ENCODE results near the gene DLEC1. TPM values are rescaled to one million over a fixed set of nuclear protein-coding genes. Genes with fewer than 3 reads are reported as not detected.
"Not testable (repeated sequence)": the region's sequence is repeated elsewhere in the genome, so short reads cannot be mapped to it uniquely, and the experiment has no call there.

DLEC1 gene
- total RNA-seq, 2 donors from 2014 or later: 0.29 to 0.82 TPM

DNA sequence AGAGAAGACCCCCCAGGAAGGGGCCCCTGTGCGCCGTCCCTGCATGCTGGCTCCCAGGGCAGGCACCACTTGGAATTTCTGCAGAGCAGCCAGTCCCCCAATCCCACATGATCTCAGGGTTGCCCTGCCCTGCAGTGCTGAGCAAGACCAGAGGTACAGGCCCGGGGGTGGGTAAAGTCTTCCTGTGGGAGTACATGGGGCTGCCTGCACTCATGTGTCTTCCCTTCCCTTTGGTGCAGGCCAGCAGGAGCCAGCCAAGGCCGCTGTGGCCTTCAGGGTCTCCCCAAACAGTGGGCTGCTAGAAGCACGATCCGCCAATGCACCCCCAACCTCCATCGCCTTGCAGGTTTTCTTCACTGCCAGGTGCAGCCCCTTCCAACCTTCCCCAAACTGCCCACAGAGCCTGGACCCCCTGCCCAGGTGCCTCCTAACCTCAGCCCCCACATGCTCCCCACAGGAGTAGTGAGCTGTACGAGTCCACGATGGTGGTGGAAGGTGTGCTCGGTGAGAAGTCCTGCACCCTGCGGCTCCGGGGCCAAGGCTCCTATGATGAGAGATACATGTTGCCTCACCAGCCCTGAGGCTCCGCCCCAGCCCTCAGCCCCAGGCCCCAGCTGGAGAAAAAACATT is 82.9 kb downstream of the DLEC1 start:
- no peak for ATAC-seq
- DNase-seq: no peak
- intact Hi-C loops (cut with DNase I): no loop called here

DNA sequence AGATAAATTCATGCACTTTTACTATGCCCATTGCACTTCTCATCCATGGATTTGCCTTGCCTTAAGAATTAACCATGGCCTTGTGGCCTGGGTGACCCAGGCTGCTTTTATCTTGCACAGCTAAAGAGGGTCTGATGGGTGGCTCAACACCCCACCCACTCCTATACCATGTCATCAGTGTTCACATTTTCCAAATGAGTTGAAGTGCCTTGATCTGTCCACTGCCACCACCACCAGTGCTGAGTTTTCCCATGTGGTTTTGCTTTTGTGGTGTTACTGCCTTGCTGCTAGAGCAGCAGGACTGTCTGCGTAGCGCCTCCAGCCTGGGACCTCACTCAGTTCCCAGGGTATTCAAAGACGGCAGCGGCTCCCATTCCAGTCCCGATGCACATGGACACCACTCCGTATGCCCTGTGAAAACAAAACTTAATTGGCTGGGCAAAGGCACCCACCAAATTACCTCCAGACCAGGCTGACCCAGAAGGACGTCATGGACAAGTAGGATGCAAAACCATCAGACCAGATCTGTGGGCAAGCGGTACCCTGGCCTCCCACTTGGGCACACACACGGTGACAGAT is 83.8 kb downstream of the DLEC1 start:
- intact Hi-C loops (cut with DNase I): no loop called here
- DNase-seq: no peak
- ATAC-seq: no peak

DNA sequence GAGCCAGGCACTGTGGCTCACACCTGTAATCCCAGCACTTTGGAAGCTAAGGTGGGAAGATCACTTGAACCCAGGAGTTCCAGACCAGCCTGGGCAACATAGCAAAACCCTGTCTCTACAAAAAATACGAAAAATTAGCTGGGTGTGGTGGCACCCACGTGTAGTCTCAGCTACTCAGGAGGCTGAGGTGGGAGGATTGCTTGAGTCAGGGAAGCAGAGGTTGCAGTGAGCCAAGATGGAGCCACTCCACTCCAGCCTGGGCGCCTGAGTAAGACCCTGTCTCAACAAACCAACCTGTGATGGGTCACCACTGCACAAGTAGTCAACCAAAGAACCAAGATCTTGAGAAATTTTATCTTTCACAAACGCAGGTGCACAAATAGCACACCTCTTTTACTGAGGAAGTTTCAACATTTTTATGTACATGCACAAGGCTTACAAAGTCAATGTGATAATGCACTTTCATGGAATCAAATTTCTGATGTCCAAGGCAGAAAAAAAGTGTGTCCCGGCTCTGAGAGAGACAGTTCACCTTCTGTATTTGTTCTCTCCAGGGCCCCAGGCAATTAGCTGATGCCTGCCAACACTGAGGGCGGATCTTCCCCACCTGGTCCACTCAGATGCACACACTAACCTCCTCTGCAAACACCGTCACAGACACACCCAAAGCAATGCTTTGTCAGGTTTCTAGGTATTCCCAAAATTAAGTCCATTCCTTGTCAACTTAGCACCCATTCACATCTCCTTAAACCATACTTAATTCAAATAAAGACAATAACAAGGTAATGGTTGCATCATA is 85.5 kb downstream of the DLEC1 start:
- DNase-seq (no peak), ATAC-seq (no peak)
- intact Hi-C loops (cut with DNase I): no loop called here

DNA sequence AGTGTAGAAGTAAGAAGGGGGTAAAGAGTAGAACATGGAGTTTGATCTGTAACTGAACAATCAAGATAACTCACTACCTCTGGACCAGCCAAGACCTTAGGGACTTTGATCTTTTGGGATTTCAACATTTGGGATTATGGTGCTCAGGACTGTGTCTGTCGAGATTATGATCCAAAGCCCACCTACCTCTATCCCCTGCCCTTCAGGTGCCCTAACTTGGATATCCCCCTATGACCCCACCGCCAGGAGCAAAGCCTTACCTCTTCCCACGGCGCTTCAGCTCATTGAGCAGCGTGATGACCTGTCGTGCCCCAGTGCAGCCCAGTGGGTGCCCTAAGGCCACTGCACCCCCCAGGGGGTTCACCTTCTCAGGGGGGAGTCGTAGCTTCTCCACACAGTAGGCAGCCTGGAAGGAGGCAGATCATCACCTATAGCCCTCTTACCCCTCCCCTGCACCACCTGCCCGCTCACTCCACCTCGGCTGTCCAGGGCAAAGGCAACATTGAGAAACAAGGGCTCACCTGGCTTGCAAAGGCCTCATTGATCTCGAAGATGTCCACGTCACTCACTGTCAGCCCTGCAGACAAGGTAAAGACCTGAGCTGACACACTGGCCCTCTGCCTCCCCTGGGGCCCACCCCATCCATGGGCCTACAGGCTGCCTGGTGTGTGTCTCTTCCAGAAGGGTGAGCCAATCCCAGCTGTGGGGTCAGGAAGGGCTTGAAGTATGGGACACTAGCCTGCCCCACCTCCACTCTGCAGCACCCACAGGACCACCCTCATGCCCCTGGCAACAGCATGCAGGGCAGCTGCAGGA is 86.5 kb downstream of the DLEC1 start:
- intact Hi-C loops (cut with DNase I): no loop called here
- DNase-seq: no peak
- ATAC-seq: no peak

DNA sequence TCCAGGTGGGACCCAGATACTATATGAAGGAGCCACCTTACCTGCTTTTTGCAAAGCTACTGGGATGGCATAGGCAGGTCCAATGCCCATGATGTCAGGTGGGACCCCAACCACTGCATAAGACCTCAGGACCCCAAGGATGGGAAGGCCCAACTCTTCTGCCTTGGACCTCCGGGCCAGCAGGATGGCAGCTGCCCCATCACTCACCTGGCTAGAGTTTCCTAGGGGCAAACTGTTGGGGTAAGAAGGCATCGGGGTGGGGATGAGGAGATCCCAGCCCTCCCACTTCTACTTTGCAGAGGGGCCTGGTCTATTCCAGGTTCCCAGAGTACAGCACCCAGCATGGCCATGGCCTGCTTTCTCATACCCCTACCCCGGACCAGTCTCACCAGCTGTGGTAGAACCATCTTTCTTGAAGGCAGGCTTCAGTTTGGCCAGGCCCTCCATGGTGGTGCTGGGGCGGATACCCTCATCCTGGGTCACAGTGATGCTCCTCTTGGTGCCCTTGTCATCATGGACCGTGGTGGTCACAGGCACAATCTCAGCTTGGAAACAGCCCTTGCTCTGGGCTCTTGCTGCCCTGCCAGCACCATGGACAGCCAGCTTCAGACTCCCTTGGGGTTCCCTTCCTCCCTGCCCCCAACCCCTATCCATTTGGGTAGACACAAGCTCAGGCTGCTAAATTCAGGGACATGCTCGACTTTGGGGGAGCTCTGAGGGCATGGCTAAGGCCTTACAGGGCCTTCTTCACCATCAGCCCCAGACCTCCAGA is 87.3 kb downstream of the DLEC1 start:
- no peak for DNase-seq
- ATAC-seq: no peak
- intact Hi-C loops (cut with DNase I): no loop called here

DNA sequence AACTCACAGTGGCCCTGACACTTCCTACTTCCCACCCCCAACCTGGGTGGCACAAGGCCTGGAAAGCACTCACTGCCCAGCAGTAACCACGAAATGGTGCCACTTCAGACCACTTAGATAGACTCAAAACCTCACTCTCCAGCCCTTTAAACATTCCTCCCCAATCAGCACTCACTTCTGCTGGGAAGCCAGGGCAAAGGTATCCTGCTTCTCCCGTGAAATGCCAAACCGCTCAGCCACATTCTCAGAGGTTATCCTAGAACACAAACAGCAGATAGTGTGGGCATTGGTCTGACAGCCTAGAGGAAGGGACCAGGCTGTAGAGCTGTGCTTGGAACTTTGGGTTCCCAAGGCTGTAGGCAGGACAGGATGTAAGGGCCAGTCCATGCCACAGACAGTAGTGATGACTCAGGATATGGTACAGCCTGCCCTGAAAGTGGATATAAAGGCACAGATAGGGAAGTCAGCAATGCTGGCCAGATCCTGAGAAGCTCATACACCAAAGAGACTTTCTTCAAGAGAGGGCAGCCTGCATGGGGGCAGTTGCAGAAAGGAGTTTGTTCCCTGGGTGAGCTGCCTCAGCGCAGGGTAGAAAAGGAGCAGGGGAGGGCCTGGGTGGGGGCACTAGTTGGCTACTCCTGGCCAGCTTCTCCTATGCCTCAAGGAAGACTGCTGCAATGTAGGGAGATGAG is 88.7 kb downstream of the DLEC1 start:
- DNase-seq: no peak
- peak in 1 of 2 donors; percentile 29 for ATAC-seq
- intact Hi-C loops (cut with DNase I): no loop called here

DNA sequence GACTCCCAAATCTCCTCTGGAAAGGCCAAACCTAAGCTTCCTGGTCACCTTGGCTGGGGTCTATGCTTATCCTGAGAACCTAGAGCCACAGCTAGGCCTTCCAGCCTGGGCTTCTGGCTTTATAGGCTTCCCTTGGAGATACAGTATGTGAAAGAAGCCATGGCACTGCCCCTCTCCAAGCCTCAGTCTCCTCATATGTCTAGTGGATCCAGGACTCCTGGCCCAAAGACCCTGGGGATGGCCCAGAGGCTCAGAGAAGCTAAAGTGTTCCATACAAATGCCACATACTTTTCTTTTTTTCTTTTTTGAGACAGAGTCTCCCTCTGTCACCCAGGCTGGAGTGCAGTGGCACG is 89.3 kb downstream of the DLEC1 start:
- intact Hi-C loops (cut with DNase I): no loop called here
- DNase-seq (no peak), ATAC-seq (no peak)

DNA sequence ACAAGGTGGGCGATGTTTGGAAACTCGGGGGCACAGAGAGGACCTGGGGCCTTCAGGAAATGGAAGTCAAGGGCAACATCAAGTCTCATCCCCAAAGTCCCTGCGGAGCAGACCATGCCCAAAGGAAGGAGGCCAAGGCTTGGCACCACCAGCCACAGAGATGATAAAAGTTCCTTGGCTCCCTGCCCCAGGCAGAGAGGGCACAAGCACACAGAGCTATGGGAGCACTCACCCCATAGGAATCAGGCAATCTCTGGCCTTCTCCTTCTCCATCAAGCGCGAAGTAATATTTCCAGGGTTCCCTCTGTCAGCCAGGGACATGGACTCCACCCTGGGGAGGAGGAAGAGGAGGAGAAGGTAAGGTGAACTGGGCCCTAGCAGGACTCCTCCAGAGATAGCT is 90.0 kb downstream of the DLEC1 start:
- intact Hi-C loops (cut with DNase I): no loop called here
- ATAC-seq (peak; percentile 61 to 63), DNase-seq (no peak)

DNA sequence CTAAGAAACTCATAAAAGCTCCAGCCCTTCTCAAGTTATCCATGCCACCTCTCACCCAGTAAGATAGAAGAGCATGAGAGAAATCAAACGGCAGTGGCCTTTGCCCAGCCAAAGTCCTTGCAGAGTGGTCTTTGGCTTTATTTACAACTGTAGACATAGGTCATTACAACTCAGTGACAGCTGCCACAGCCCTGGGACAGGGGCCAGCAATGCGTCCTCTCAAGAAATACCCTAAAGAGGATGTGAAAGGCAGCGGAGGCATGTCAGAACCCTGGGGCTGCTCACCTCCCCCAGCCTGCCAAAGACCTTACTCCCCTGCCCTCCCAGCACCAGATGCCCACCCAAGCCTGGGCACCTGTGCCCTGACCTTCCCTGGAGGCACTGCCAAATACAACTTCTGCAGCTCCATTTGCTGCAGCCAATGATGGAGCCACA is 91.6 kb downstream of the DLEC1 start:
- intact Hi-C loops (cut with DNase I): loop anchor here in 1 of 2 donors (10.0 kb wide), 1 partner anchor 114 kb away; no protein-coding TSS in a partner anchor
- DNase-seq (no peak), ATAC-seq (peak in 1 of 2 donors; percentile 8)

DNA sequence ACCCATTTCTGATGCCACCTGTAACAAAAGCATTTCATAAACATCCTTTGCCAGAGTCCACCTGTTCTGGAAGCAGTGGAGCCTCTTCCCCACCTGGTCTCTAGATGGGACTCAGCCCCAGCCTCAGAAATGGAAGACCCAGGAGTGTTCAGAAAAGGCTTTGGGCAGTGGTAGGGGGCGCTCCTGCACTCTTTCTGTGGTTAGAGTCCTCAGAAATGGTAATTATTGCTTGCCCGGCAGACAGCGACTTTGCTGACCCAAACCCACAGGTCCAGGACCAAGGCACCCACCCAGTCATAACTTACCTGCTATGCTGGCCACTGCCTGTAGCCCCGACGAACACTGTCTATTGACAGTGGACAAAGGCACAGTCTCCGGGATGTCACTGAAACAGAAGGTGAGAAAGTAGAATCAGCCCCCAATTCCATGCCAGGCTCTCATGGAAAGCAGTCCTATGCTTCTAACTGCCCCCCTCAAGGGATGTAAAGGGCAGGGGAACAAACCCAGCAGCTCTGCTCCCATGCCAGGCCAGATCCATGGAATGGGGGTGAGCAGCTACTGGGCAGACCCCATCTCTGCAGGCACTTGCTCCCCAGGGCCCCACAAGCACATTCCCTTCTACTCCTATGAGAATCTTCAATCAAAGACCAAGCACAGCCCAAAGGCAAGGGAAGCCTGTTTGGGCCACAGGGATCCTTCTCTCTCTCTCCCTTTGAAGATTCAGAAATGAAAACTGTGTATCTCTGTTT is 92.8 kb downstream of the DLEC1 start:
- ATAC-seq: no peak
- no peak for DNase-seq
- intact Hi-C loops (cut with DNase I): loop anchor here in 1 of 2 donors (10.0 kb wide), 1 partner anchor 113 kb away; no protein-coding TSS in a partner anchor

DNA sequence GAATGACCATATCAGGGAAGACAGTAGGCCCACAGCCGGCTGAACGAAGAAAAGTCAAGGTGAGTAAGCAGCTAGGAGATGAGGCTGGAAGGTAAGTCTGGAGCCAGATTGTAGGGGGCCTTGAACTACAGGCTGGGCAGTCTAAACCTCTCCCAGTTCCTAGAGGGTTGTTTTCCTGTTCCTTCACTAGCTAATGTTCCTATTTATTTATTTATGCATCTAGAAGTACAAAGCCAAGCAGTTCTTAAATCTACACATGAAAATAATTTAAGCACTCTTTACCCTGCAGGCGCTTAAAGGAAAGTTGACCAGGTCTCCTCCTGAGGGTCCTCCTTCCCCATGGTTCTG is 94.2 kb downstream of the DLEC1 start:
- no peak for DNase-seq
- no peak for ATAC-seq
- intact Hi-C loops (cut with DNase I): loop anchor here in 1 of 2 donors (10.0 kb wide), 1 partner anchor 112 kb away; no protein-coding TSS in a partner anchor

DNA sequence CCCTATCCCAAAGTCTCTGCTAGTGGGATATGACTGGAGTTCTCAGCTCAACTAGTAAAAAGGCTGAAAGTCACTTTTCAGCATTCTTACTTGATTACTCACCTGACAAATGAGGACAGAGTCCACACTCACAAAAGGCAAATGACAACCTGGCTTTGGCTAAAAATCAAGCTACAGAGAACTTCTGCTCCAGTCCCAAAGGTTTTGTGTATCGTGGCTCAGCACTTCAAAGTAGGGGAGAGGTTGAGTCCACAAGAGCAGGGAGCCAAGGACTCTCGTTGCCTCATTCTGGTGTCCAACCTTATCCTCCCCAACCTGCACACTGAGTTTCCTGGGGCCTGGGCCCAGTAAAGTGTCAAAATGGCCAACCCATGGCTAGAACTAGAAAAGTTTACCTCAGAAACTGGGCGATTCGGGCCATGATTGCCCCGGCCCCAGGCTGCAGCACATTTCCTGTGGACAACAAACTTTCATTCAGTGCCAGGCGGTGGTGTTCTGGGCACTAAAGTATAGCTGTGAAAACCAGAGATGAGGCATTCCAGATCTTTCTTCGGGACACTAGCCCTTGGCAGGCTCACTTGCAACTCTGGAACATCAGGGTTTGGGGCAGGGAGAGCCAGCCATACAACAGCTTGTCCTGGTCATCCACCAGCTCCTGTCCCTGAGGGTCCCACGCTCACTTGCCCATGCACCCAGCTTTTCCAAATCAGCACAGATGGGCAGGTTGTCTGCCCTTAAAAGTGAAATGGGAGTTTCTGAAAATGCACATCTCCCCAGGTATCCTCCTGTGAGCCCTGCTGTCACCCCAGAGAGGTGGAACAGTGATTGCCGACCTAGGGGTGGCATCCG is 94.8 kb downstream of the DLEC1 start:
- ATAC-seq (no peak), DNase-seq (no peak)
- intact Hi-C loops (cut with DNase I): loop anchor here in 1 of 2 donors (10.0 kb wide), 1 partner anchor 111 kb away; no protein-coding TSS in a partner anchor

DNA sequence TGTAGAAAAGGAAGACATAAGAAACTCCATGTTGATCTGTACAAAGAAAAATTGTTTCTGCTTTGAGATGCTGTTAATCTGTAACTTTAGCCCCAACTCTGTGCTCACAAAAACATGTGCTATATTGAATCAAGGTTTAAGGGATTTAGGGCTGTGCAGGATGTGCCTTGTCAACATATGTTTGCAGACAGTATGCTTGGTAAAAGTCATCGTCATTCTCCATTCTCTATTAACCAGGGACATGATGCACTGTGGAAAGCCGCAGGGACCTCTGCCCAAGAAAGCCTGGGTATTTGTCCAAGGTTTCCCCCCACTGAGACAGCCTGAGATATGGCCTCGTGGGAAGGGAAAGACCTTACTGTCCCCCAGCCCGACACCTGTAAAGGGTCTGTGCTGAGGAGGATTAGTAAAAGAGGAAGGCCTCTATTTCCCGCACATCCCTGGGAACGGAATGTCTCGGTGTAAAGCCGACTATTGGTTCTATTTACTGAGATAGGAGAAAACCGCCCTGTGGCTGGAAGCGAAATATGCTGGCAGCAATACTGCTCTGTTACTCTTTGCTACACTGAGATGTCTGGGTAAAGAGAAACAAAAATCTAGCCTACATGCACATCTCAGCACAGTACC is 95.6 kb downstream of the DLEC1 start:
- ATAC-seq, DNase-seq: not testable (repeated sequence)
- intact Hi-C loops (cut with DNase I): loop anchor here in 1 of 2 donors (10.0 kb wide), 1 partner anchor 110 kb away; no protein-coding TSS in a partner anchor

DNA sequence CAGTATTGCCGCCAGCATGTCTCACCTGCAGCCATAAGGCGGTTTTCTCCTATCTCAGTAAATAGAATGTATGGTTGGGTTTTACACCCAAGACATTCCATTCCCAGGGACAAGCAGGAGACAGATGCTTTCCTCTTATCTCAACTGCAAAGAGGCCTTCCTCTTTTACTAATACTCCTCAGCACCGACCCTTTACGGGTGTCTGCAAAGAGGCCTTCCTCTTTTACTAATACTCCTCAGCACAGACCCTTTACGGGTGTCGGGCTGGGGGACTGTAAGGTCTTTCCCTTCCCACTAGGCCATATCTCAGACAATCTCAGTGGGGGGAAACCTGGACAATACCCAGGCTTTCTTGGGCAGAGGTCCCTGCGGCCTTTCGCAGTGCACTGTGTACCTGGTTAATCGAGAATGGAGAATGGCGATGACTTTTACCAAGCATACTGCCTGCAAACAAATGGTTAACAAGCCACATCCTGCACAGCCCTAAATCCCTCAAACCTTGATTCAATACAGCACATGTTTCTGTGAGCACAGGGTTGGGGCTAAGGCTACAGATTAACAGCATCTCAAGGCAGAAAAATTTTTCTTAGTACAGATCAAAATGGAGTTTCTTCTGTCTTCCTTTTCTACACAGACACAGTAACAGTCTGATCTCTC is 96.7 kb downstream of the DLEC1 start:
- not testable (repeated sequence) for DNase-seq, ATAC-seq
- intact Hi-C loops (cut with DNase I): loop anchor here in 1 of 2 donors (10.0 kb wide), 1 partner anchor 109 kb away; no protein-coding TSS in a partner anchor

DNA sequence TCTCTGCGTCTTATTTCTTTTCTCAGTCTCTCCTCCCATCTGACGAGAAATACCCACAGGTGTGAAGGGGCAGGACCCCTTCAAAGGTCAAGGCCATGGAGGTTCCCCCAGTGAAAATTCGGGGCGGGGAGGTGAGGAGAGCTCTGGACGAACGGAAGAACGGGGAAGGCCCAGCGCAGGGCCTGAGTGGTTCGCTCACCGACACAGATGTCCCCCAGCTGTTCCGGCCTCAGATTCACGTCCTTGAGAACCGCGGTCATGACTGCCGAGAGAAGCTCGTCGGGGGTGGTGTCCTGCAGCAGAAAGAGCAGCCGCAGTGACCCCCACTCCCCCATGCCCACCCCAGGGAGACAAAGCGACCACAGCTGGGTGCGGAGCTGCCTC is 97.4 kb downstream of the DLEC1 start:
- DNase-seq (no peak), ATAC-seq (peak in 1 of 2 donors; percentile 3)
- intact Hi-C loops (cut with DNase I): loop anchor here in 1 of 2 donors (10.0 kb wide), 1 partner anchor 108 kb away; no protein-coding TSS in a partner anchor

All from left cardiac atrium (tissue), 4 donors.